ENCODE data around the gene PSTPIP2. TPM values are rescaled to one million over a fixed set of nuclear protein-coding genes. Genes with fewer than 3 reads are reported as not detected.

The PSTPIP2 gene
- total and polyA plus RNA-seq, 2 of the 13 experiments (the other 11 are each of a cell fraction or from before 2014, with no cell fraction given): 0.25 to 0.27 TPM

GRCh38 chr18:46097801-46098615, 25.9 kb upstream of the PSTPIP2 start, which contains the start of gene ATP5F1A (continued):
- TF ChIP-seq ZNF318 (CRISPR knock-in tag; IDR thresholded peaks at IDR 0.05): no peak
- 0 out of 2 replicates have a peak, but pooled peaks have one; percentile 30 for TF ChIP-seq TFDP2 (CRISPR knock-in tag; IDR thresholded peaks at IDR 0.05)
- TF ChIP-seq ZNF501 (CRISPR knock-in tag; IDR thresholded peaks at IDR 0.05): peak; percentile 75
- TF ChIP-seq MEF2D (CRISPR knock-in tag; IDR thresholded peaks at IDR 0.05): 0 out of 2 replicates have a peak, but pooled peaks have one; percentile 22
- TF ChIP-seq LBX2 (CRISPR knock-in tag; IDR thresholded peaks at IDR 0.05; ENCODE audit: borderline replicate concordance): peak; percentile 77; the same call in 1 of the 2 replicates
- peak; percentile 86 for TF ChIP-seq NRL (CRISPR knock-in tag; IDR thresholded peaks at IDR 0.05; ENCODE audit: borderline replicate concordance)
- TF ChIP-seq RARG (CRISPR knock-in tag; IDR thresholded peaks at IDR 0.05; ENCODE audit: low read depth): no peak
- TF ChIP-seq CENPBD1 (CRISPR knock-in tag; IDR thresholded peaks at IDR 0.05; ENCODE audit: borderline replicate concordance, low read depth): no peak
- TF ChIP-seq FOXK1 (CRISPR knock-in tag; IDR thresholded peaks at IDR 0.05; ENCODE audit: borderline replicate concordance, low read depth): 0 out of 2 replicates have a peak, but pooled peaks have one; percentile 42
- no peak; the same call in 1 of the 2 replicates for TF ChIP-seq GLI4 (CRISPR knock-in tag; IDR thresholded peaks at IDR 0.05; ENCODE audit: borderline replicate concordance)
- TF ChIP-seq NKX3-1 (CRISPR knock-in tag; IDR thresholded peaks at IDR 0.05): peak; percentile 76; the same call in 1 of the 2 replicates
- peak; percentile 88; the same call in 1 of the 2 replicates for TF ChIP-seq ZNF788 (CRISPR knock-in tag; IDR thresholded peaks at IDR 0.05; ENCODE audit: borderline replicate concordance)
- TF ChIP-seq NCOR1 (IDR thresholded peaks at IDR 0.05; ENCODE audit: borderline replicate concordance, low read length): 0 out of 2 replicates have a peak, but pooled peaks have one; percentile 44
- no peak for TF ChIP-seq RBM39 (IDR thresholded peaks at IDR 0.05; ENCODE audit: low read depth, low read length, poor library complexity, severe bottlenecking)
- TF ChIP-seq NFE2L1 (CRISPR knock-in tag; IDR thresholded peaks at IDR 0.05; ENCODE audit: borderline replicate concordance): 0 out of 2 replicates have a peak, but pooled peaks have one; percentile 19
- TF ChIP-seq ZNF510 (CRISPR knock-in tag; IDR thresholded peaks at IDR 0.05; ENCODE audit: low read depth): no peak; the same call in 1 of the 2 replicates
- no peak for TF ChIP-seq HMG20A (CRISPR knock-in tag; IDR thresholded peaks at IDR 0.05; ENCODE audit: borderline replicate concordance)

Data from HepG2 (cell line).